Measurements from ENCODE around the gene TARS3.

Gene TARS3

DNA sequence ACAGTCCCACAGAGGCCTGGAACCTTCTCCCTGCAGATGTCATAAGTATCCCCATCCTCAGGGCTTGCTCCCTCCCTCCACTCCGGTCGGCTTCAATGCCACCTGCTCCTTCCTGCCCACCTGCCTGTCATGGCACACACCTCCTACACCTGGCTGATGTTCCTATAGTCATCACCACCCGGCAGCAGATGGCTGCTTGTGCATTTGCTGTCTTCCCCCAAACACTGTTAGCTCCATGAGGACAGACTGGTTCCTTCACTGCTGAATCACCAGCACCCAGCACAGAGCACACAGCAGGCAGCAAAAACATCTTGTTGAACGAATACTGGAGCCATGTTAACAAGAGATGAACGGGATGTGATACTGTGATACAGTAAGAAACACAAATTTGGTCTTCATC lies 14.8 kb downstream of the TARS3 start:
- H3K4me3 ChIP-seq (ENCODE audit: low read depth in 1 of 5, low read length in 5 of 5) = no peak overlapping the region
- no peaks in the 10 kb centered on the region for H3K9me3 ChIP-seq (ENCODE audit: control insufficient read depth in 5 of 5, low read length in 5 of 5)
- H3K4me1 ChIP-seq (ENCODE audit: control insufficient read depth in 5 of 5, insufficient read depth in 5 of 5, low read length in 5 of 5) = no peaks in the 10 kb centered on the region
- H3K27ac ChIP-seq (ENCODE audit: low read depth, low read length) = no peak overlapping the region
- H3K36me3 ChIP-seq (ENCODE audit: control insufficient read depth in 5 of 5, insufficient read depth in 5 of 5, low read length in 5 of 5) = peaks cover 28 to 72% (median 66%) of the 10 kb centered on the region in 5 donors
- H3K27me3 ChIP-seq (ENCODE audit: control insufficient read depth in 5 of 5, insufficient read depth in 4 of 5, low read length in 5 of 5) = no peaks in the 10 kb centered on the region
- no peak overlapping the region for H3K9ac ChIP-seq (ENCODE audit: low read length in 5 of 5)

DNA sequence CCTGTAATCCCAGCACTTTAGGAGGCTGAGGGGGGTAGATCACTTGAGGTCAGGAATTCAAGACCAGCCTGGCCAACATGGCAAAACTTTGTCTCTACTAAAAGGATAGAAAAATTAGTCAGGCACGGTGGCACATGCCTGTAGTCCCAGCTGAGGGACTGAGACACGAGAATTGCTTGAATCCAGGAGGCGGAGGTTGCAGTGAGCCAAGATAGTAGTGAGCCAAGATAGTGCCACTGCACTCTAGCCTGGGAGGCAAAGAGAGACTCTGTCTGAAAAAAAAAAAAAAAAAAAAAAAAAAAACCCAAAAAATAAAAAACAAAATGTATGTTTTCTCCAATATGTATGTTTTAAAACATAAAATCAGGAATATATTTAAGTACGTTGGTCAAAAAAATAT lies 16.3 kb downstream of the TARS3 start:
- Histone ChIP-seq H3K27ac (ENCODE audit: low read depth, low read length) (no peak overlapping the region), H3K4me1 (ENCODE audit: control insufficient read depth in 5 of 5, insufficient read depth in 5 of 5, low read length in 5 of 5) (no peaks in the 10 kb centered on the region), H3K9me3 (ENCODE audit: control insufficient read depth in 5 of 5, low read length in 5 of 5) (no peaks in the 10 kb centered on the region), H3K27me3 (ENCODE audit: control insufficient read depth in 5 of 5, insufficient read depth in 4 of 5, low read length in 5 of 5) (no peaks in the 10 kb centered on the region), H3K9ac (ENCODE audit: low read length in 5 of 5) (no peak overlapping the region), H3K36me3 (ENCODE audit: control insufficient read depth in 5 of 5, insufficient read depth in 5 of 5, low read length in 5 of 5) (peaks cover 22 to 70% (median 66%) of the 10 kb centered on the region in 5 donors), H3K4me3 (ENCODE audit: low read depth in 1 of 5, low read length in 5 of 5) (no peak overlapping the region)

DNA sequence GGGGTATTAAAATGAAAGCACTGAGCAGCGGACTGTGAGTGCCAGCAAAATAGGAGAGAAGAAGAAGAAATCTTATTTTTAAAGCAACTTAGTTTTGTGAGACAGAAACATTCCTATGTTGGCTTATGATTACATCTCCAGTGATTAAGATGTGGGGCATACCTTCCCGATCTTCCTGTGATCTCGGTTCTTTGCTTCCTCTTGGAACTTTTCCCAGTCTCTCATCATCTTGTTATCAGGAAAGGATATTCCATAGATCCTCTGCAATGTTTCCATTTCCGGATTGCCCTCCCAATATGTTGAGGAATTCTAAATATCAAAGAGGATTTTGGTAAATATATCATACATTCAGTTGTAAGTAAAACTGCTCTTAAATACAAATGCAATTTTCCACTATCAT lies 22.2 kb downstream of the TARS3 start:
- H3K4me3 ChIP-seq (ENCODE audit: low read depth in 1 of 5, low read length in 5 of 5) = no peak overlapping the region
- no peak overlapping the region for H3K27ac ChIP-seq (ENCODE audit: low read depth, low read length)
- H3K9me3 ChIP-seq (ENCODE audit: control insufficient read depth in 5 of 5, low read length in 5 of 5) = no peaks in the 10 kb centered on the region
- no peaks in the 10 kb centered on the region for H3K27me3 ChIP-seq (ENCODE audit: control insufficient read depth in 5 of 5, insufficient read depth in 4 of 5, low read length in 5 of 5)
- peaks cover 41 to 75% (median 70%) of the 10 kb centered on the region in 5 donors for H3K36me3 ChIP-seq (ENCODE audit: control insufficient read depth in 5 of 5, insufficient read depth in 5 of 5, low read length in 5 of 5)
- no peaks in the 10 kb centered on the region for H3K4me1 ChIP-seq (ENCODE audit: control insufficient read depth in 5 of 5, insufficient read depth in 5 of 5, low read length in 5 of 5)
- no peak overlapping the region for H3K9ac ChIP-seq (ENCODE audit: low read length in 5 of 5)

DNA sequence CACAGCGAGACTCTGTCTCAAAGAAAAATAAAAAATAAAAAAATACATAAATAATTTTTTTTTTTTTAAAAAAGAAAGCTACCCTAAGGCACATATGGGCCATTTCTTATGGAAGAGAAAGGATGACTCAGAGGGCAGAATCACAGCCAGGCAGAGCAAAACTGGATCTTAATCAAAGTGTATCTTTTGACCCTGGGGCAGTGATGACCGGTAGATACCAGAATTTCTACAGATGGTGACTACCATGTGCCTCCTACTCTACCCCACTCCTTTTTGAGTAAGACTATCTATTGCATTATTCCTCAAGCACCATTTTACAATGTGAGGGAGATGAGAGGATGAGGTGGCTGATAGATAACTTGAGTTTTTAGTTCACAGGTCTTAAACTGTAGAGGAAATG lies 26.0 kb downstream of the TARS3 start:
- no peaks in the 10 kb centered on the region for H3K9me3 ChIP-seq (ENCODE audit: control insufficient read depth in 5 of 5, low read length in 5 of 5)
- no peak overlapping the region for H3K9ac ChIP-seq (ENCODE audit: low read length in 5 of 5)
- H3K27me3 ChIP-seq (ENCODE audit: control insufficient read depth in 5 of 5, insufficient read depth in 4 of 5, low read length in 5 of 5) = no peaks in the 10 kb centered on the region
- H3K4me3 ChIP-seq (ENCODE audit: low read depth in 1 of 5, low read length in 5 of 5) = no peak overlapping the region
- H3K27ac ChIP-seq (ENCODE audit: low read depth, low read length) = no peak overlapping the region
- no peaks in the 10 kb centered on the region for H3K4me1 ChIP-seq (ENCODE audit: control insufficient read depth in 5 of 5, insufficient read depth in 5 of 5, low read length in 5 of 5)
- H3K36me3 ChIP-seq (ENCODE audit: control insufficient read depth in 5 of 5, insufficient read depth in 5 of 5, low read length in 5 of 5) = peaks cover 48 to 81% (median 74%) of the 10 kb centered on the region in 5 donors

DNA sequence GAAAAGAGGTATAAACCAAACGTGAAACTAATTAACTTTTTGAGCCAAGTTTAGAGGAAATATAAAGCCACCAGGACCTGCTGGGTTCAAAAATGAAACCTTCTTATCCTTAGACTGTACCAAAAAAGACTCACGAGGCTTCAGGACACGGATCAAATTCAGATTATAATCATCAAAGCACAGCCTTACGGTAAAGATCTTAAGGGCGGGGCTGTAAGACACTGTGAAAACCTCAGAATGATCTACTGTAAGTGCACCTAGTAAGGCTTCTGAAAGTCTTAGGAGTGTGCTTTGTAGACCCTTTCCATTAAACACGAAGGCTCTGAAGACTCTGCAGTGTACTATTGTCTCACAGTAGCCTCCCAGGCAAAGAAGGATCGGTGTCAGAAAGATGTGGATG lies 26.8 kb downstream of the TARS3 start:
- Histone ChIP-seq H3K4me1 (ENCODE audit: control insufficient read depth in 5 of 5, insufficient read depth in 5 of 5, low read length in 5 of 5) (no peaks in the 10 kb centered on the region), H3K27me3 (ENCODE audit: control insufficient read depth in 5 of 5, insufficient read depth in 4 of 5, low read length in 5 of 5) (no peaks in the 10 kb centered on the region), H3K4me3 (ENCODE audit: low read depth in 1 of 5, low read length in 5 of 5) (no peak overlapping the region), H3K9me3 (ENCODE audit: control insufficient read depth in 5 of 5, low read length in 5 of 5) (no peaks in the 10 kb centered on the region), H3K36me3 (ENCODE audit: control insufficient read depth in 5 of 5, insufficient read depth in 5 of 5, low read length in 5 of 5) (peaks cover 49 to 81% (median 73%) of the 10 kb centered on the region in 5 donors), H3K9ac (ENCODE audit: low read length in 5 of 5) (no peak overlapping the region), H3K27ac (ENCODE audit: low read depth, low read length) (no peak overlapping the region)

DNA sequence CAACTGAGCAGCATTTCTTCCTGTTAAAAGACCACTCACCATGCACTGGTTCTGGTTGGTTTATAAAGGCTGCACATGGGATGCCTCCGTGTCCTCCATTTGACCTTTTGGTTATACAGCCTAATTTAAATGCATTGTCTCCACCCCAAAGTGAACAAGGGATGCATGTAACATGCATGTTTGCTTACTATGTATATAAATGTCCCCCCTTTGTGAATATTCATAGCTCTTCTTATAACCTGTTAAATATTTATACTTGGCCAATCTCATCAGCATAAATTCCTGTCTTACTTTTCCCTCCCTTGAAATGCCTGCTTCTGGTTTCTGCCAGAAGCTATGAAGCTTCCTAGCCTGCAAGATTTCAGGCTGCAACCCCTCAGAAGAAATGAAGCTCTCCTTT lies 27.4 kb downstream of the TARS3 start:
- Histone ChIP-seq H3K36me3 (ENCODE audit: control insufficient read depth in 5 of 5, insufficient read depth in 5 of 5, low read length in 5 of 5) (peaks cover 48 to 81% (median 70%) of the 10 kb centered on the region in 5 donors), H3K27me3 (ENCODE audit: control insufficient read depth in 5 of 5, insufficient read depth in 4 of 5, low read length in 5 of 5) (no peaks in the 10 kb centered on the region), H3K4me3 (ENCODE audit: low read depth in 1 of 5, low read length in 5 of 5) (no peak overlapping the region), H3K4me1 (ENCODE audit: control insufficient read depth in 5 of 5, insufficient read depth in 5 of 5, low read length in 5 of 5) (no peaks in the 10 kb centered on the region), H3K27ac (ENCODE audit: low read depth, low read length) (no peak overlapping the region), H3K9ac (ENCODE audit: low read length in 5 of 5) (no peak overlapping the region), H3K9me3 (ENCODE audit: control insufficient read depth in 5 of 5, low read length in 5 of 5) (no peaks in the 10 kb centered on the region)

DNA sequence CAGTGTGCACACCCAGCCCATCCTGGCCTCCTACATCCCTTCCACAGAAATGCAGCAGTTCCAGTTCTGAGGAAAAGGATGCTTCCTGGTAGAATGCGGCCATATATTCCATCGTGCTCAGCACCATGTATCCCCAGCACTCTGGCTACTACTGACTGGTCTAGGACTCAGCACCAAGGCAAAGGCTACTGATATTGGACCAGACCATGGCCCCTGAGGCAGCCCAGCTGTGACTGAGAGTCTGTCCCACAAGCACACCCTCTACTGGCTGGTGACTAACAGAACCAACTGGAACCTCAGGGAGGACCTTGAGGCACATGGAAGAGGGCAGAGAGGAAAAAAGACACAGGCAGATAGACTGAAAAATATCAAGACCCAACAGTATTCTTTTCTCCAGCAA lies 30.0 kb downstream of the TARS3 start:
- Histone ChIP-seq H3K27ac (ENCODE audit: low read depth, low read length) (no peak overlapping the region), H3K9ac (ENCODE audit: low read length in 5 of 5) (no peak overlapping the region), H3K9me3 (ENCODE audit: control insufficient read depth in 5 of 5, low read length in 5 of 5) (no peaks in the 10 kb centered on the region), H3K36me3 (ENCODE audit: control insufficient read depth in 5 of 5, insufficient read depth in 5 of 5, low read length in 5 of 5) (peaks cover 44 to 62% (median 50%) of the 10 kb centered on the region in 5 donors), H3K4me3 (ENCODE audit: low read depth in 1 of 5, low read length in 5 of 5) (no peak overlapping the region), H3K27me3 (ENCODE audit: control insufficient read depth in 5 of 5, insufficient read depth in 4 of 5, low read length in 5 of 5) (no peaks in the 10 kb centered on the region), H3K4me1 (ENCODE audit: control insufficient read depth in 5 of 5, insufficient read depth in 5 of 5, low read length in 5 of 5) (no peaks in the 10 kb centered on the region)

DNA sequence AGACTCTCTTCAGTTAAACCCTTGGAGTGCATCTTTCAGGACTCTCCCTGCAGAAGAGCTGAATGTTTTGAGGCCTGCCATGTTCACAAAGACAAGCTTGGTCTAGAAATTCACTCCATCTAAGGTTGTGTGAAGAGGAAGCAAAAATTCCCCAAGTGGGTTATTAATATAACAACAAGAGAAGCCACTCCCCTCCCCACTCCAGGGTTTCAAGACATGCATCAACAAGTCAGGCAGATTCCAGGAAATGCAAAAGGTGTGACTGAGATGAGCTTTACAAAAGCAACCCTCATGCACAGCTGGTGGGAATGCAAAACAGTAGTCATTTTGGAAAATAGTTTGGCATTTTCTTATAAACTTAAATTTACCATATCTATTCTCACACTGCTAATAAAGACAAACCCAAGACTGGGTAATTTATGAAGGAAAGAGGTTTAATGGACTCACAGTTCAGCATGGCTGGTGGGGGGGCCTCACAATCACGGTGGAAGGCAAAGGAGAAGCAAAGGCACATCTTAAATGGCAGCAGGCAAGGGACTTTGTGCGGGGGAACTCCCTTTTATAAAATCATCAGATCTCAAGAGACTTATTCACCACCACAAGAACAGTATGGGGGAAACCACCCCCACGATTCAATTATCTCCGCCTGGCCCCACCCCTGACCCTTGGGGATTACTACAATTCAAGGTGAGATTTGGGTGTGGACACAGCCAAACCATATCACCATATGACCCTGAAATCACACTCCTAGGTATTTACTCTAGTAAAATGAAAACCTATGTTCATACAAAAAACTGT lies 31.3 kb downstream of the TARS3 start:
- Histone ChIP-seq H3K4me3 (ENCODE audit: low read depth in 1 of 5, low read length in 5 of 5) (no peak overlapping the region), H3K9ac (ENCODE audit: low read length in 5 of 5) (no peak overlapping the region), H3K4me1 (ENCODE audit: control insufficient read depth in 5 of 5, insufficient read depth in 5 of 5, low read length in 5 of 5) (no peaks in the 10 kb centered on the region), H3K36me3 (ENCODE audit: control insufficient read depth in 5 of 5, insufficient read depth in 5 of 5, low read length in 5 of 5) (peaks cover 39 to 51% (median 39%) of the 10 kb centered on the region in 5 donors), H3K27me3 (ENCODE audit: control insufficient read depth in 5 of 5, insufficient read depth in 4 of 5, low read length in 5 of 5) (no peaks in the 10 kb centered on the region), H3K27ac (ENCODE audit: low read depth, low read length) (no peak overlapping the region), H3K9me3 (ENCODE audit: control insufficient read depth in 5 of 5, low read length in 5 of 5) (no peaks in the 10 kb centered on the region)

DNA sequence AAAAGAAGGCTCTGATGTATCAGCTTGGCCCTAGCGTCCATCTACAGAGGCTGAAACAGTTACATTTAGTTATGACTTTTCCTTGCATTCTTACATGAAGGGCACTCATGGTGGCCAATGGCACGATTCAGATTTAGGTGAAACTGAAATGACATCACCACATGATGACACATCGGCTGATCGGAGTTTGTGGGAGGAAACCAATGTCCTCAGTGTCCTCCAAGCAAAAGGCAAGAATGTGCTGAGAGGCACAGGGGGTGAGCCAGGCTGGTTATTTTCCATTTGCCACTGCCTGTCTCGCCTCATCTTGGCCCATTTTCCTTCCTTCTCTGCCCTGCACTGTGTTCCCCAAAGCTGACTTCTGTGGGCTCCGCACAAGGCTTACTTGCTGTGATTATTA lies 34.4 kb downstream of the TARS3 start:
- Histone ChIP-seq H3K9ac (ENCODE audit: low read length in 5 of 5) (no peak overlapping the region), H3K4me1 (ENCODE audit: control insufficient read depth in 5 of 5, insufficient read depth in 5 of 5, low read length in 5 of 5) (no peaks in the 10 kb centered on the region), H3K27ac (ENCODE audit: low read depth, low read length) (no peak overlapping the region), H3K36me3 (ENCODE audit: control insufficient read depth in 5 of 5, insufficient read depth in 5 of 5, low read length in 5 of 5) (peaks cover 23 to 40% (median 30%) of the 10 kb centered on the region in 5 donors), H3K4me3 (ENCODE audit: low read depth in 1 of 5, low read length in 5 of 5) (no peak overlapping the region), H3K9me3 (ENCODE audit: control insufficient read depth in 5 of 5, low read length in 5 of 5) (no peaks in the 10 kb centered on the region), H3K27me3 (ENCODE audit: control insufficient read depth in 5 of 5, insufficient read depth in 4 of 5, low read length in 5 of 5) (no peaks in the 10 kb centered on the region)

DNA sequence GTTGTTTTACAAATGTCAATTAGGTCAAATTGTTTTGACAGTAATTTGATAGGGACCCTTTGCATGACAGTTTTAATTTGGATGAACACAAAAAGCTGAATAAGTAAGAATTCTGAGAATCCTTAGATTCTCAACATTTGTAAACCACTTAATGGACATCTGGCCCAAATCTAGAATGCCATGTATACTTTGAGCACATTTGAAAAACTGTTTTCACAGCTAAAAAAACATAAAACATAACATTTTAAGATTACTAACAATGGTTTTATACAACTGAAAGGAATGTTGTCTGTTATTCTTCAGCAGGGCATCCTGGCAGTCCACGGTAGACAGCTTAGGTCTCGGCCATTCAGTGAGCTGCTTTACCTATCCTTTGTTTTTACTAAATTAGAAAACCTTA lies 37.6 kb downstream of the TARS3 start:
- Histone ChIP-seq H3K4me3 (ENCODE audit: low read depth in 1 of 5, low read length in 5 of 5) (no peak overlapping the region), H3K9me3 (ENCODE audit: control insufficient read depth in 5 of 5, low read length in 5 of 5) (no peaks in the 10 kb centered on the region), H3K27ac (ENCODE audit: low read depth, low read length) (no peak overlapping the region), H3K36me3 (ENCODE audit: control insufficient read depth in 5 of 5, insufficient read depth in 5 of 5, low read length in 5 of 5) (peaks cover 20 to 49% (median 29%) of the 10 kb centered on the region in 5 donors), H3K4me1 (ENCODE audit: control insufficient read depth in 5 of 5, insufficient read depth in 5 of 5, low read length in 5 of 5) (no peaks in the 10 kb centered on the region), H3K9ac (ENCODE audit: low read length in 5 of 5) (no peak overlapping the region), H3K27me3 (ENCODE audit: control insufficient read depth in 5 of 5, insufficient read depth in 4 of 5, low read length in 5 of 5) (no peaks in the 10 kb centered on the region)

Measured in subcutaneous abdominal adipose tissue (tissue), 5 donors.